Stimulated activated CD4-positive, alpha-beta T cell treated with anti-CD3 and anti-CD28 coated beads, Interleukin-1b, Interleukin-23, amount 100 ng/mL, for 48 hours (primary cell): ENCODE results near the gene KLHL4.
"Not testable (repeated sequence)": the region's sequence is repeated elsewhere in the genome, so short reads cannot be mapped to it uniquely, and the experiment has no call there.

ENCODE experiments used
- DNase-seq: peaks from one replicate; pipeline ENCODE4 v3.0.0-alpha.2; 2020

Gene KLHL4

DNA sequence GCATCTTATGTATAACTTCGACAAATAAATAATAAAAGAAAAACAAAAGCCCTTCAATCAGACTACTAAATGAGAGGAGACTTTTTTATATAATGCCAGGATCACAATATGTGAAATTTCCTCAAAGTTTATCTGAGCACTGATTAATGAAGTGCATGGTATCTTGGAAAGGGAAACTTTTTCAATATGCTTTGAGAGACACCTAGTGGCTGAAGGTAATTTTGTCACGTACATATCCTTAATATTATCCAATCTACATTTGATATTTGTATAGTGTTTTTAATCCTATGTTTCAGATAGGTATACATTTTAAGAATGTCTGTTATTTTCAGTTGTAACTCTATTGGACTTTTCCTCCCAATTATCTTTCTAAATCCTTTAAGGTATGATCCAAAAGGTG, 146.8 kb downstream of the KLHL4 start:
- DNase-seq: no peak

DNA sequence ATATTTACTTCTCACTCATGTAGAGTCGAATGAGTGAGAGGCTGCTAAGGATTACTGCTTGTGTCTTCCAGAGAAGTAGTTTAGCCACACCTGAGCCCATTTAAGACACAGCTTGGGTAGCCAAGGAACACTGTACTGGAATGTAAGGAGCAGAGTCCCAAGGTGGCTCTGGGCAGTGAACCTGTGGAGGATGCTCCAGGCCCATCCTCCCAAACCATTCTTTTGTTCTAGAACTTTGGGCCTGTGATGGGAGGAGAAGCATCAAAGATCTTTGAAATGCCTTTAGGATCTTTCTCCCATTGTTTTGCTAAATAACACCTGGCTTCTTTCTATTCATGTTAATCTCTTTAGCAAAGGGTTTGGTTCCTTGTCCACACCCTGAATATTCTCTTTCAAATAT, 162.2 kb downstream of the KLHL4 start:
- DNase-seq: no peak

DNA sequence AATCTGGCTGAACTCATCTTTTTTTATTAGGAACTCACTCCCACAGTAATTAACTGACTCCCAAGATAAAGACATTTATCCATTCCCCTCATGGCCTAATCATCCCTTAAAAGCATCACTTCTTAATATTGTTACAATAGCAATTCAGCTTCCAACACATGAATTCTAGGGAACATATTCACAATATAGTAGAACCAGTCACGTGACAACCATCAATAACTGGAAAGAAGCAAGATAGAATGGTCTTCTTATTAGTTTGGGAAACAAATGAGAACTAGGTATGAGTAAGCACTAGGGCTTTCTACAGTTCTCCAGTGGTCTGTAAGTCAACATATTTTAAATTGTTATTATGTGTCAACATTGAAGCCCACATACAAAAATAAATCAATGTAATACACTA, 170.1 kb downstream of the KLHL4 start:
- no peak for DNase-seq

DNA sequence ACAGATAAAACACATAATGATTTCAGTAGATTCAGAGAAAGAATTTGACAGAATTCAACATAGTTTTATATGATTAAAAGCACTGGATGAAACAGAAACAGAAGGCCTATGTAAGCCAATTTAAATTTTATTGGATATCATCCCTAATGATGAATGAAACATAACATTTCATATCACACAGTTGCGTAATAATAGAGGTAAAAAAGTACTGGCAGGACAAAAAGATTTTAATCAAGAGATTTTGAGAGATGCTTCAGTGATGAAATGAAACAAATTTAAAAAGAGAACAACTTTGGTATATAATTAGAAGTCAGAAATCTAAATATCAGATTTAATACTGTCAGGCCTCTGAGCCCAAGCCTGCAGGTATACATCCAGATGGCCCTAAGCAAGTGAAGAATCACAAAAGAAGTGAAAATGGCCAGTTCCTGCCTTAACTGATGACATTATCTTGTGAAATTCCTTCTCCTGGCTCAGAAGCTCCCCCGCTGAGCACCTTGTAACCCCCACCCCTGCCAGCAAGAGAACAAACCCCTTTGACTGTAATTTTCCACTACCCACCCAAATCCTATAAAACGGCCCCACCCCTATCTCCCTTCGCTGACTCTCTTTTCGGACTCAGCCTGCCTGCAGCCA, 170.6 kb downstream of the KLHL4 start:
- not testable (repeated sequence) for DNase-seq

DNA sequence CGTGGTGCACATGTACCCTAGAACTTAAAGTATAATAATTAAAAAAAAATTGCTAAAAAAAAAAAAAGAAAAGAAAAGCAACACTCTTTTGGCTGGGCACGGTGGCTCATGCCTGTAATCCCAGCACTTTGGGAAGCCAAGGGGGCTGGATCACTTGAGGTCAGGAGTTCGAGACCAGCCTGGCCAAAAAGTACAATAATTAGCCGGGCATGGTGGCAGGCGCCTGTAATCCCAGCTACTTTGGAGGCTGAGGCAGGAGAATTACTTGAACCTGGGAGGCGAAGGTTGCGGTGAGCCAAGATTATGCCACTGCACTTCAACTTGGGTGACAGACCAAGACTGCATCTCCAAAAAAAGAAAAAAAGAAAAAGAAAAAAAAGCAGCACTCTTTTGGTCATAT, 171.6 kb downstream of the KLHL4 start:
- not testable (repeated sequence) for DNase-seq

DNA sequence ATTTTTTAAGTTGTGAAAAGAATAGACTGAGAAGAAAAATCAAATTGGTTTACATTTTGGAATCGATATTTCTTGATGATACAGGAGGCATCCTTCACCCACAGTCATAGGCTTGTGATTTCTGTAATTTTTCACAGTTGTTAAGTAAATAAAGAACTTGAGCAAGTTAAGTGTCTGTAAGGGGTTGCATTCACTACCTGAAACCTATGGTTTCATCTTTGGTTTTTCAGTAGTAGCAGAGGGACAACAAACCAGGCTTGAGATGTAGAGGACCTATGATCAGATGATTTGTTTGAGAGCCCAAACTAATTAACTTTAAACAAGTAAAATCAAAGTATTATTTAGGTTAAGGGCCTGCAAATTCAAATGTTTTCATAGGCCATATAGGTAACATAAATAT, 175.6 kb downstream of the KLHL4 start:
- no peak for DNase-seq

DNA sequence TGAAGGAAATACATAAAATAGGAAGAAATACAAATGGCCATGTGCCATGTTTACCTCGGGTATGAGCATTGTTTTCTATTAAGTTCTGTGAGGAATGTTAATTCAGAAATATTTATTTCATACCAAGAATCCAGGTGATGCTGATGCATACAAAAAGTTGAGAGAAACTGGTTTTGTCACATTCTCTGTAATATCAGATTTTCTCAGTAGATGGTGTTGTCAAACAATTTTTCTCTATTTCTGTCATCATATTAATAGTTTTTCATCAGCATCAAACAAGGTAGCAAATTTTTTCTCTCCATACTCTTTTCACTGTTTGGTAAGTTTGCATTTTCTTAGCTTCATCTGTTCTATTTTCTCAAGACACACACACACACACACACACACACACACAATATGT, 179.8 kb downstream of the KLHL4 start:
- no peak for DNase-seq

DNA sequence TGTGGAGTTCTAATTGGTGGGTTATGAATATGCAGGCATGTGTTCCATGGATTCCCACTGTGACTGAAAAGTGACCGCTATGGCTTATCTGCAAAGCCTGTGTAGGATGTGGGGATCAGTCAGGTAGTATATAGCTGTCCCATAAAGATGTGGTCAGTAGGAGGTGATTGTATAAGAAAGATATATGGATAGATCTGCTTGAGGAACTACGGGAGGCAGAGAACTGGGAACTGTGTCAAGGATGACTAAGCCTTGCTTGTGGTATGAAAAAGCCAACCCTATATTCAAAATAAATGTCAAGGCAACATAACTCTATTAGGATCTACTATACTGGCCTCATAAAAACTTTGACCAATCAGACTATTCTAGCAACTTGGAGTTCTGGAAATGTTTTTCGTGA, 185.2 kb downstream of the KLHL4 start:
- DNase-seq: no peak

DNA sequence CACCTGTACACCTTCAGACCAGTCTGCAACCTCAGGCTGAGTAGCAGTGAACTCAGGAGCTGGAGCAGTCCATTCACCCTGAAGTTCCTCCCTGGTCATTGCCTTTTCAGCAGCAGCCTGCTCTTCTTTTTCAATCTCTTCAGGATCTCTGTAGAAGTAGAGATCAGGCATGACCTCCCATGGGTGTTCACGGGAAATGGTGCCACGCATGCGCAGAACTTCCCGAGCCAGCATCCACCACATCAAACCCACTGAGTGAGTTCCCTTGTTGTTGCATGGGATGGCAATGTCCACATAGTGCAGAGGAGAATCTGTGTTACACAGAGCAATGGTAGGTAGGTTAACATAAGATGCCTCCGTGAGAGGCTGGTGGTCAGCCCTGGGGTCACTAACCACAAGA, 185.9 kb downstream of the KLHL4 start:
- DNase-seq: not testable (repeated sequence)

DNA sequence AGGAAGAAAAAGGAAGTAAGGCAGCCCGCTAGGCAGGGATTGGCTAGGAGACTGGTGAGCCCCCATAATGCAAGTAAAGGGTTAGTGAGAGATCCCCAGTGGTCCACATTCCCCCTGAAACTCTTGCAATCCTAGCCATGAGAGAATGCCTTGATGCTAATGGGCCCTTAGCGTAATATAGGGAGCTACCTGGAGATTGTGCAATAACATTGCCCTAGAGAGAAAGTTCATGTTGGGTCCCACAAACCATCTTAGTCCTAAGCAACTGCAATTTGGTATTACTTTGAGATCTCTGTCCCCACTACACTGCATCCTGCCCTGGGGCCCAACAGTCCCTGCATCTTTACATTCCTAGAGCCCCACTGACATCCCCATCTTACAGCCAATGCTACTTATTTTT, 188.5 kb downstream of the KLHL4 start:
- DNase-seq: no peak

DNA sequence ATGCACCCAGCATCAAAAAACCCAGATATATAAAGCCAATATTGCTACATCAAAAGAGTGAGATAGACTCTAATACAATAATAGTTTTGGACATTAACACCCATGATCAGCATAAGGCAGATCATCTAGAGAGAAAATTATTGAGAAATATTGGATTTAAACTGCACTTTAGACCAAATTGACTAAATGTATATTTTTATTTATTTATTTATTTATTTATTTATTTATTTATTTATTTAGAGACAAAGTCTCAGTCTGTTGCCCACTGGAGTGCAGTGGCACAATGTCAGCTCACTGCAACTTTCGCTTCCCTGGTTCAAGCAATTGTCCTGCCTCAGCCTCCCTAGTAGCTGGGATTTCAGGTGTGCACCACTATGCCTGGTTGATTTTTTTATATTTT, 193.0 kb downstream of the KLHL4 start:
- no peak for DNase-seq
